Liver (tissue), 3 donors: ENCODE results near the gene TRIM38.
"Not testable (repeated sequence)": the region's sequence is repeated elsewhere in the genome, so short reads cannot be mapped to it uniquely, and the experiment has no call there.

Experiments
- ATF3 ChIP-seq: IDR thresholded peaks from 2 replicates; pipeline ENCODE4 v1.6.1; 2016; ENCODE audit warnings: antibody characterized with exemption
- EGR1 ChIP-seq, 2 donors: IDR thresholded peaks; 2 replicates each; pipeline ENCODE4 v1.6.1; 2016 to 2018; ENCODE audit warnings: antibody characterized with exemption in 2 of 2, low read depth in 2 of 2
- FOXA1 ChIP-seq: IDR thresholded peaks from 2 replicates; pipeline ENCODE4 v1.6.1; 2016; ENCODE audit warnings: antibody characterized with exemption
- GABPA ChIP-seq, 2 donors: IDR thresholded peaks in 1 of 2; conservative IDR thresholded peaks in 1 of 2; 2 replicates each; pipeline ENCODE4 v1.6.1; 2016; ENCODE audit warnings: antibody characterized with exemption in 2 of 2, mild to moderate bottlenecking in 1 of 2, moderate library complexity in 1 of 2
- HNF4G ChIP-seq: IDR thresholded peaks from 2 replicates; pipeline ENCODE4 v1.6.1; 2016; ENCODE audit warnings: antibody characterized with exemption
- JUND ChIP-seq, 2 donors: IDR thresholded peaks; 2 replicates each; pipeline ENCODE4 v1.6.1; 2016; ENCODE audit warnings: antibody characterized with exemption in 2 of 2
- MAX ChIP-seq: IDR thresholded peaks from 2 replicates; pipeline ENCODE4 v1.6.1; 2016; ENCODE audit warnings: antibody characterized with exemption
- RAD21 ChIP-seq, 2 donors: IDR thresholded peaks; 2 replicates each; pipeline ENCODE4 v1.6.1; 2016; ENCODE audit warnings: antibody characterized with exemption in 2 of 2, mild to moderate bottlenecking in 2 of 2
- REST ChIP-seq: IDR thresholded peaks from 2 replicates; pipeline ENCODE4 v1.6.1; 2016; ENCODE audit warnings: antibody characterized with exemption, mild to moderate bottlenecking
- SP1 ChIP-seq: IDR thresholded peaks from 2 replicates; pipeline ENCODE4 v1.6.1; 2018; ENCODE audit warnings: antibody characterized with exemption, mild to moderate bottlenecking
- TF ChIP-seq, protein P1 (sequence below): fragments of 150-350 bp; IDR thresholded peaks from 2 replicates; pipeline ENCODE4 v1.5.1; 2017; ENCODE audit warnings: improper control_type of control experiment, low read depth, low read length; ENCODE audit not compliant: missing input control
- donor health status: healthy.
- donor health status: healthy.

DNA sequence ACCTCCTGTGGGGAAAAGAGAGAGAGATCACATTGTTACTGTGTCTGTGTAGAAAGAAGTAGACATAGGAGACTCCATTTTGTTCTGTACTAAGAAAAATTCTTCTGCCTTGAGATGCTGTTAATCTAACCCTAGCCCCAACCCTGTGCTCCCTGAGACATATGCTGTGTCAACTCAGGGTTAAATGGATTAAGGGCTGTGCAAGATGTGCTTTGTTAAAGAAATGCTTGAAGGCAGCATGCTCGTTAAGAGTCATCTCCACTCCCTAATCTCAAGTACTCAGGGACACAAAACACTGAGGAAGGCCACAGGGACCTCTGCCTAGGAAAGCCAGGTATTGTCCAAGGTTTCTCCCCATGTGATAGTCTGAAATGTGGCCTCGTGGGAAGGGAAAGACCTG is 36.6 kb downstream of the TRIM38 start:
- not testable (repeated sequence) for TF ChIP-seq GABPA (IDR thresholded peaks at IDR 0.05 in 1 of 2, conservative IDR thresholded peaks at IDR 0.05 in 1 of 2); ATF3; RAD21 (IDR thresholded peaks at IDR 0.05); JUND (IDR thresholded peaks at IDR 0.05); HNF4G; EGR1 (IDR thresholded peaks at IDR 0.05; ENCODE audit: low read depth in 2 of 2); REST; FOXA1; MAX; SP1
- TF ChIP-seq, protein P1, sequence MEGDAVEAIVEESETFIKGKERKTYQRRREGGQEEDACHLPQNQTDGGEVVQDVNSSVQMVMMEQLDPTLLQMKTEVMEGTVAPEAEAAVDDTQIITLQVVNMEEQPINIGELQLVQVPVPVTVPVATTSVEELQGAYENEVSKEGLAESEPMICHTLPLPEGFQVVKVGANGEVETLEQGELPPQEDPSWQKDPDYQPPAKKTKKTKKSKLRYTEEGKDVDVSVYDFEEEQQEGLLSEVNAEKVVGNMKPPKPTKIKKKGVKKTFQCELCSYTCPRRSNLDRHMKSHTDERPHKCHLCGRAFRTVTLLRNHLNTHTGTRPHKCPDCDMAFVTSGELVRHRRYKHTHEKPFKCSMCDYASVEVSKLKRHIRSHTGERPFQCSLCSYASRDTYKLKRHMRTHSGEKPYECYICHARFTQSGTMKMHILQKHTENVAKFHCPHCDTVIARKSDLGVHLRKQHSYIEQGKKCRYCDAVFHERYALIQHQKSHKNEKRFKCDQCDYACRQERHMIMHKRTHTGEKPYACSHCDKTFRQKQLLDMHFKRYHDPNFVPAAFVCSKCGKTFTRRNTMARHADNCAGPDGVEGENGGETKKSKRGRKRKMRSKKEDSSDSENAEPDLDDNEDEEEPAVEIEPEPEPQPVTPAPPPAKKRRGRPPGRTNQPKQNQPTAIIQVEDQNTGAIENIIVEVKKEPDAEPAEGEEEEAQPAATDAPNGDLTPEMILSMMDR, result not testable (repeated sequence)
